GM23338 (cell line): ENCODE data around the gene LDLRAD2. TPM values are rescaled to one million over a fixed set of nuclear protein-coding genes. Genes with fewer than 3 reads are reported as not detected.

Experiments
- ATAC-seq: fragments of 200-7000 bp; cut with Tn5 transposase; 3 replicates; pipeline ENCODE4 v1.9.1; 2020
- DNase-seq: peaks from one replicate; pipeline ENCODE4 v3.0.0-alpha.2; 2015; ENCODE audit warnings: low spot score
- H2AFZ ChIP-seq: fragments of 200-600 bp; sonication (generic); 2 replicates; pipeline ENCODE4 v1.8.0; 2016; ENCODE audit warnings: antibody characterized with exemption, mild to moderate bottlenecking, moderate library complexity
- H3F3A ChIP-seq: fragments of 200-600 bp; sonication (generic); replicated peaks from 2 replicates; pipeline ENCODE4 v1.8.0; 2017; ENCODE audit warnings: antibody characterized with exemption, mixed run types, low read depth
- H3K27ac ChIP-seq: fragments of 200-600 bp; sonication (generic); 2 replicates; pipeline ENCODE4 v1.6.1; 2016; ENCODE audit warnings: low read depth
- H3K27me3 ChIP-seq: fragments of 200-600 bp; sonication (generic); 2 replicates; pipeline ENCODE4 v1.8.0; 2016; ENCODE audit warnings: mild to moderate bottlenecking, mixed run types, moderate library complexity; ENCODE audit not compliant: insufficient read depth
- H3K36me3 ChIP-seq: fragments of 200-600 bp; sonication (generic); 2 replicates; pipeline ENCODE4 v1.8.0; 2016; ENCODE audit warnings: mild to moderate bottlenecking; ENCODE audit not compliant: insufficient read depth
- H3K4me1 ChIP-seq: fragments of 200-600 bp; sonication (generic); 2 replicates; pipeline ENCODE4 v1.8.0; 2016; ENCODE audit warnings: mild to moderate bottlenecking, moderate library complexity; ENCODE audit not compliant: insufficient read depth
- H3K4me2 ChIP-seq: fragments of 200-600 bp; sonication (generic); 2 replicates; pipeline ENCODE4 v1.7.1; 2017; ENCODE audit warnings: mixed run types
- H3K4me3 ChIP-seq: fragments of 200-600 bp; sonication (generic); 2 replicates; pipeline ENCODE4 v1.6.1; 2016; ENCODE audit warnings: mixed run types
- H3K79me2 ChIP-seq: fragments of 200-600 bp; sonication (generic); replicated peaks from 2 replicates; pipeline ENCODE4 v1.8.0; 2017; ENCODE audit warnings: mild to moderate bottlenecking; ENCODE audit not compliant: insufficient read depth
- H3K9me2 ChIP-seq: fragments of 200-600 bp; sonication (generic); 2 replicates; pipeline ENCODE4 v1.8.0; 2017; ENCODE audit not compliant: insufficient read depth
- H4K20me1 ChIP-seq: fragments of 200-600 bp; sonication (generic); replicated peaks from 2 replicates; pipeline ENCODE4 v1.8.0; 2017; ENCODE audit warnings: mild to moderate bottlenecking; ENCODE audit not compliant: insufficient read depth
- H3K27ac Mint-ChIP-seq: 2 replicates; pipeline ENCODE4 v1.8.0; 2020; ENCODE audit warnings: inconsistent platforms, mild to moderate bottlenecking, moderate library complexity, mixed read lengths
- H3K27me3 Mint-ChIP-seq: 3 replicates; pipeline ENCODE4 v1.8.0; 2022; ENCODE audit warnings: low read depth, mild to moderate bottlenecking, moderate library complexity, mixed read lengths, inconsistent platforms; ENCODE audit not compliant: insufficient read depth, poor library complexity
- H3K36me3 Mint-ChIP-seq: 3 replicates; pipeline ENCODE4 v1.8.0; 2021; ENCODE audit warnings: low read depth, mild to moderate bottlenecking, inconsistent platforms, moderate library complexity, mixed read lengths
- H3K4me1 Mint-ChIP-seq: 3 replicates; pipeline ENCODE4 v1.8.0; 2020; ENCODE audit warnings: mild to moderate bottlenecking, inconsistent platforms, mixed read lengths
- H3K4me3 Mint-ChIP-seq: 3 replicates; pipeline ENCODE4 v1.8.0; 2021; ENCODE audit warnings: moderate library complexity, mild to moderate bottlenecking, inconsistent platforms, mixed read lengths
- H3K9me3 Mint-ChIP-seq: 3 replicates; pipeline ENCODE4 v1.8.0; 2020; ENCODE audit warnings: moderate library complexity, mild to moderate bottlenecking, inconsistent platforms, mixed read lengths
- EZH2 ChIP-seq: fragments of 200-600 bp; sonication (generic); IDR thresholded peaks from one replicate; pipeline ENCODE4 v1.8.0; 2017; ENCODE audit warnings: antibody characterized with exemption, mild to moderate bottlenecking, low read depth; ENCODE audit not compliant: unreplicated experiment
- EZH2phosphoT487 ChIP-seq: fragments of 200-600 bp; sonication (generic); IDR thresholded peaks from one replicate; pipeline ENCODE4 v1.8.1; 2018; ENCODE audit warnings: antibody characterized with exemption; ENCODE audit not compliant: unreplicated experiment
- NANOG ChIP-seq: IDR thresholded peaks from 2 replicates; pipeline ENCODE4 v1.6.1; 2016; ENCODE audit warnings: antibody characterized with exemption, borderline replicate concordance
- ZNF114 ChIP-seq: fragments of 250-450 bp; sonication (Bioruptor Pico); IDR thresholded peaks from 2 replicates; pipeline ENCODE4 v1.5.0; 2020; ENCODE audit warnings: mild to moderate bottlenecking, moderate library complexity
- ZNF462 ChIP-seq: fragments of 250-450 bp; sonication (Bioruptor Pico); IDR thresholded peaks from 2 replicates; pipeline ENCODE4 v1.5.0; 2020; ENCODE audit warnings: mild to moderate bottlenecking, moderate library complexity
- polyA plus RNA-seq: library from polyadenylated mRNA; unstranded; fragments of >200 nt; fragmentation: Nextera tagmentation; extraction: Ambion mirVana; gene quantifications from 2 replicates; pipeline ENCODE4 v1.2.1, GENCODE V29; 2016
- total RNA-seq: library from RNA; depleted of rRNA; stranded (reverse); fragments of >200 nt; shearing (Covaris generic); gene quantifications from 2 replicates; pipeline ENCODE4 v1.2.3, GENCODE V29; 2014
- TF ChIP-seq, protein P1 (sequence below): IDR thresholded peaks from 2 replicates; pipeline ENCODE4 v1.6.1; 2016; ENCODE audit warnings: antibody characterized with exemption
- TF ChIP-seq, protein P2 (sequence below), 2 experiments: fragments of 200-600 bp in 1 of 2; sonication (generic) in 1 of 2; conservative IDR thresholded peaks; 2 replicates each; pipeline versions ENCODE4 v1.5.1 to v1.6.1; 2016 to 2017; ENCODE audit warnings: antibody characterized with exemption in 2 of 2, low read depth in 2 of 2, mild to moderate bottlenecking in 2 of 2, moderate library complexity in 1 of 2

Gene LDLRAD2
- total and polyA plus RNA-seq, 2 experiments from 2014 or later: 1.6 to 5.8 TPM

DNA sequence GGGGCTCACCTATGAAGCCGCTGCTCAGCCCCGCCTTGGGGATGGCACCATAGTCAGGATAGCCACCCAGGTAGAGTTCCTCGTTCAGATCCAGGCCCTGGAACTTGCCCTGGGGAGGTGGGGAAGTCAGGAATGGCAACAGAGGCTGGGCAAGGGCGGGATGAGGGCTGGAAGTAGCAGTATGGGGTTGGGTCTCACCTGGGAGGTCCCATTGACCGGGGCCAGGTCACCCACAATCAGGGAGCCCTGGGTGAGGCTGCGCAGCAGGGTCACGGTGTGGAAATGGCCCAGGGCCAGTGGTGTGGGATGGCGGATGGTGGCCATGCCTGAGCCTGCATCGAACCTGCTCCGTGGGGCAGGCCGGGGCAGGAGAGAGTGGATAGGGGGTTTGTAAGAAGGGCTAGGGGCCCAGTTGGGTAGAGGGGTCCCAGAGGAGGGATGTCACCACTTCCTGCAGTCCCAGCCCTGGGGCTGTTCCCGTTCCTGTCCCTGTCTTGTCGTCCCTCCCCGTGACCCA is 19.4 kb downstream of the LDLRAD2 start:
- H3K27me3 ChIP-seq: no peaks in the 10 kb centered on the region
- Mint-ChIP-seq H3K27me3 (peaks cover 4% of the 10 kb centered on the region), H3K9me3 (peaks cover 15% of the 10 kb centered on the region), H3K4me1 (no peaks in the 10 kb centered on the region; the same call in 2 of the 3 replicates), H3K4me3 (no peak overlapping the region), H3K36me3 (peaks cover 60% of the 10 kb centered on the region), H3K27ac (no peak overlapping the region)
- H3K4me3 ChIP-seq: no peak overlapping the region
- no peaks in the 10 kb centered on the region for H4K20me1 ChIP-seq
- H3K36me3 ChIP-seq: peaks cover 6% of the 10 kb centered on the region
- H3K27ac ChIP-seq: no peak overlapping the region
- H3F3A ChIP-seq: no peaks in the 10 kb centered on the region
- no peaks in the 10 kb centered on the region for H3K4me1 ChIP-seq
- TF ChIP-seq NANOG (no peak), ZNF462 (CRISPR knock-in tag) (no peak), ZNF114 (CRISPR knock-in tag) (no peak), EZH2phosphoT487 (no peak), EZH2 (no peak)
- TF ChIP-seq, protein P1, sequence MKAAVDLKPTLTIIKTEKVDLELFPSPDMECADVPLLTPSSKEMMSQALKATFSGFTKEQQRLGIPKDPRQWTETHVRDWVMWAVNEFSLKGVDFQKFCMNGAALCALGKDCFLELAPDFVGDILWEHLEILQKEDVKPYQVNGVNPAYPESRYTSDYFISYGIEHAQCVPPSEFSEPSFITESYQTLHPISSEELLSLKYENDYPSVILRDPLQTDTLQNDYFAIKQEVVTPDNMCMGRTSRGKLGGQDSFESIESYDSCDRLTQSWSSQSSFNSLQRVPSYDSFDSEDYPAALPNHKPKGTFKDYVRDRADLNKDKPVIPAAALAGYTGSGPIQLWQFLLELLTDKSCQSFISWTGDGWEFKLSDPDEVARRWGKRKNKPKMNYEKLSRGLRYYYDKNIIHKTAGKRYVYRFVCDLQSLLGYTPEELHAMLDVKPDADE: no peak
- TF ChIP-seq, protein P2, sequence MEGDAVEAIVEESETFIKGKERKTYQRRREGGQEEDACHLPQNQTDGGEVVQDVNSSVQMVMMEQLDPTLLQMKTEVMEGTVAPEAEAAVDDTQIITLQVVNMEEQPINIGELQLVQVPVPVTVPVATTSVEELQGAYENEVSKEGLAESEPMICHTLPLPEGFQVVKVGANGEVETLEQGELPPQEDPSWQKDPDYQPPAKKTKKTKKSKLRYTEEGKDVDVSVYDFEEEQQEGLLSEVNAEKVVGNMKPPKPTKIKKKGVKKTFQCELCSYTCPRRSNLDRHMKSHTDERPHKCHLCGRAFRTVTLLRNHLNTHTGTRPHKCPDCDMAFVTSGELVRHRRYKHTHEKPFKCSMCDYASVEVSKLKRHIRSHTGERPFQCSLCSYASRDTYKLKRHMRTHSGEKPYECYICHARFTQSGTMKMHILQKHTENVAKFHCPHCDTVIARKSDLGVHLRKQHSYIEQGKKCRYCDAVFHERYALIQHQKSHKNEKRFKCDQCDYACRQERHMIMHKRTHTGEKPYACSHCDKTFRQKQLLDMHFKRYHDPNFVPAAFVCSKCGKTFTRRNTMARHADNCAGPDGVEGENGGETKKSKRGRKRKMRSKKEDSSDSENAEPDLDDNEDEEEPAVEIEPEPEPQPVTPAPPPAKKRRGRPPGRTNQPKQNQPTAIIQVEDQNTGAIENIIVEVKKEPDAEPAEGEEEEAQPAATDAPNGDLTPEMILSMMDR (conservative IDR thresholded peaks at IDR 0.05; ENCODE audit: low read depth in 2 of 2): no peak
- no peaks in the 10 kb centered on the region for H3K9me2 ChIP-seq
- H3K4me2 ChIP-seq: no peak overlapping the region
- no peaks in the 10 kb centered on the region for H3K79me2 ChIP-seq
- H2AFZ ChIP-seq: no peak overlapping the region
- DNase-seq (no peak), ATAC-seq (no peak)
